HFFc6 (cell line): ENCODE measurements around the gene ACTR1A. TPM values are rescaled to one million over a fixed set of nuclear protein-coding genes. Genes with fewer than 3 reads are reported as not detected.
A peak's percentile ranks its signal among the peaks of the same experiment; 100 is the strongest.

ENCODE experiments used
- DNase-seq: peaks from one replicate; pipeline ENCODE4 v3.0.0-alpha.2; 2018
- H3K27ac Mint-ChIP-seq: 2 replicates; pipeline ENCODE4 v1.8.0; 2020; ENCODE audit warnings: mild to moderate bottlenecking, mixed read lengths
- H3K27me3 Mint-ChIP-seq: 2 replicates; pipeline ENCODE4 v1.8.0; 2021; ENCODE audit warnings: mild to moderate bottlenecking, moderate library complexity, mixed read lengths; ENCODE audit not compliant: insufficient read depth
- H3K36me3 Mint-ChIP-seq: 2 replicates; pipeline ENCODE4 v1.8.0; 2021; ENCODE audit warnings: low read depth, mixed read lengths
- H3K4me1 Mint-ChIP-seq: 2 replicates; pipeline ENCODE4 v1.8.0; 2020; ENCODE audit warnings: low read depth, mixed read lengths
- H3K4me3 Mint-ChIP-seq: 2 replicates; pipeline ENCODE4 v1.8.0; 2020; ENCODE audit warnings: mild to moderate bottlenecking, moderate library complexity, mixed read lengths
- H3K9me3 Mint-ChIP-seq: 2 replicates; pipeline ENCODE4 v1.8.0; 2020; ENCODE audit warnings: mild to moderate bottlenecking, mixed read lengths
- total RNA-seq, 6 experiments: library from RNA; stranded (reverse); fragmentation: NEBNext Ultra II Directional; extraction: Animal tissue kit (Norgen Biotek cat#: 25700); gene quantifications; 2 replicates in 1 of 6; 3 replicates in 5 of 6; pipeline ENCODE4 v1.2.3, GENCODE V29; 2021
- TF ChIP-seq, protein P1 (sequence below): fragments of 200-600 bp; sonication (generic); IDR thresholded peaks from 2 replicates; pipeline ENCODE4 v1.5.0; 2021; ENCODE audit warnings: antibody characterized with exemption, mild to moderate bottlenecking

ACTR1A gene
- total RNA-seq, 6 experiments from 2014 or later, result 125 to 175 (median 152) TPM

DNA sequence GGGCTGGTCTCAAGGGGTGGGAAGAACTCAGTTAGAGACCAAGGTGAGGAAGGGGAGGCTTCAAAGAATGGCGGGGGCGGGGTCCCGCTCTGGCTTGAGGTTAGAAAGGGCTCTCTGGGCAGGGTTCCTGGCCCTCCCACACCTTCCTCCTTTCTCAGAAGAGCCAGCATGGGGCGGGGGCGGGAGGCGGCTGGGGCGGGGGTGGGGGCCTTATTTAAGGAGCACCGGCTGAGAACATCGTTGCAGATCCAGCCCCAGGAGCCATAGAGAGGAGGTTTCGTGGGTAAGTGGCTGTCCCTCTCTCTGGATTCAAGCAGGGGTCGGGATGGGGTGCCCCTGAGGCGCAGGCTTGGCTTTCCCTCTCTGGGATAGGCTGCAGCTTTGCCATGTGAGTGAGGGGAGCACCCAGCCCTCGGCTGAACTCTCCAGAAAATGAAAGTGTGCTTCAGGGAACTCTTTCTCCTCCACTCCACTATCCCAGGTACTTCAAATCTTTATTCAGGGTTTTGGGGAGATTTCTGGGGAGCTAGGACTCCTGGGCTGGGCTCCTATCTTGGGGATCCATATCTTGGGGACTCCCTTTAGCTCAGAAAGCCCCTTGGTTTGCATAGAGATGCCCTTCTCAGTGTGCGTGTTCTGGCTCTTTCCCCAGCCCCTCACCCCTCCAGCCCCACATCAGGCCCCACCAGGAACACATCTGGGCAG is 66.8 kb downstream of the ACTR1A start:
- TF ChIP-seq, protein P1, sequence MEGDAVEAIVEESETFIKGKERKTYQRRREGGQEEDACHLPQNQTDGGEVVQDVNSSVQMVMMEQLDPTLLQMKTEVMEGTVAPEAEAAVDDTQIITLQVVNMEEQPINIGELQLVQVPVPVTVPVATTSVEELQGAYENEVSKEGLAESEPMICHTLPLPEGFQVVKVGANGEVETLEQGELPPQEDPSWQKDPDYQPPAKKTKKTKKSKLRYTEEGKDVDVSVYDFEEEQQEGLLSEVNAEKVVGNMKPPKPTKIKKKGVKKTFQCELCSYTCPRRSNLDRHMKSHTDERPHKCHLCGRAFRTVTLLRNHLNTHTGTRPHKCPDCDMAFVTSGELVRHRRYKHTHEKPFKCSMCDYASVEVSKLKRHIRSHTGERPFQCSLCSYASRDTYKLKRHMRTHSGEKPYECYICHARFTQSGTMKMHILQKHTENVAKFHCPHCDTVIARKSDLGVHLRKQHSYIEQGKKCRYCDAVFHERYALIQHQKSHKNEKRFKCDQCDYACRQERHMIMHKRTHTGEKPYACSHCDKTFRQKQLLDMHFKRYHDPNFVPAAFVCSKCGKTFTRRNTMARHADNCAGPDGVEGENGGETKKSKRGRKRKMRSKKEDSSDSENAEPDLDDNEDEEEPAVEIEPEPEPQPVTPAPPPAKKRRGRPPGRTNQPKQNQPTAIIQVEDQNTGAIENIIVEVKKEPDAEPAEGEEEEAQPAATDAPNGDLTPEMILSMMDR, result no peak
- peaks cover 31% of the 10 kb centered on the region for H3K4me1 Mint-ChIP-seq
- DNase-seq, result no peak
- peaks cover 2% of the 10 kb centered on the region; the same call in 1 of the 2 replicates for H3K27me3 Mint-ChIP-seq
- H3K36me3 Mint-ChIP-seq, result no peaks in the 10 kb centered on the region
- H3K4me3 Mint-ChIP-seq, result peak overlapping the region; percentile 67
- no peaks in the 10 kb centered on the region for H3K9me3 Mint-ChIP-seq
- H3K27ac Mint-ChIP-seq, result no peak overlapping the region

DNA sequence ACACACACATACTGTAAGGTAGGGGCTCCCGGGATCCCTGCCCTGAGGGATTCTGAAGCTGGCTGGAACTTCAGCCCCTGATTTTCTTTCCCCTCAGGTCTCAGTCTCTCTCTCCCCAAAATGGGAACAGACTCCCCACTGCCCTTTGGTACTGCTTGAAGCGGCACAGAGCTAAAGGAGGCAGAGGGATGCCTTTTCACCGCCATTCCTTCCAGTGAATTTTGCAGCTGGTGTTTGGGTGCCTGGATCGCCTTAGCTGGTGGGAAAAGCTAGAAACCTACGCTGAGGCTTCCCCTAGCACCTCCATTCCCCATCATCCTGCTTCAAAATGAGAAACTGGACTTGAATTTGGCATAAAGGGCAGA is 67.4 kb downstream of the ACTR1A start:
- Mint-ChIP-seq H3K4me3 (peak overlapping the region; percentile 67; the same call in 1 of the 2 replicates), H3K27me3 (peaks cover 2% of the 10 kb centered on the region; the same call in 1 of the 2 replicates), H3K27ac (peak overlapping the region; percentile 0; the same call in 1 of the 2 replicates), H3K36me3 (no peaks in the 10 kb centered on the region), H3K4me1 (peaks cover 31% of the 10 kb centered on the region), H3K9me3 (no peaks in the 10 kb centered on the region)
- no peak for DNase-seq
- TF ChIP-seq, protein P1, result no peak

DNA sequence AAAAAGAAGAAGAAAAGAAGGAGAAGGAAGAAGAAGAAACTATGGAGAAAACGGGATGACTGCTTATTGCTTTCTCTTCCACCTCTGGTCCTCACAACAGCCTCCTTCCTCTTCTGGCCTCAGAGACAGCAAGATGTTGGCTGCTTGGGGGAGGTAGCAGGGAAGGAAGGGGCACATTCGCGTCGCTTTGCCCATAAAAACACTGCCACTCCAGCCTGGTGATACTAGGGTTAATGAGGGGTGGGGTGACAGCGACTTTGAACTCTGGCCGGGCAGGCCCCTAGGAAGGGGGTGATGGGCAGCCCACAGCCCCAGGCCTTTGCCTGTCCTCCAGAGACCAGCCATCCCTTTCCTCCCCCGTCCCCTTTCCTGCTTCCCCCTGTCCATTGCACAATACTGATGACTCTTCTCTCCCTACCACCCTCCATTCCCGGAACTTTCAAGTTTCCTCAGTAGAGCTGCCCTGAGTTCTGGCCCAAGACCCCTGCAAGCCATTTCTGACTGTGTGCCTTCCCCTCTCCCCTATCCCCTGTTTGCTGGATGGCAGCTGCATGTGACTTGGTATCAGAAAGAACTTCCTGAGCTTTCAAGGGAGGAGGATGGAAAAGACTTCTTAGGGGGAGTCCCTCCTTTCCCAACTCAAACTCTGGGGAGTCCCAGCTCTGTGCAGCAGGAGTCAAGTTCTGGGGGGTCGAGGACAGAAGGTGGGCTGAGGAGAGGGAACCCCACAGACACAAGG is 67.9 kb downstream of the ACTR1A start:
- H3K4me3 Mint-ChIP-seq, result no peak overlapping the region; the same call in 1 of the 2 replicates
- H3K27me3 Mint-ChIP-seq, result peaks cover 2% of the 10 kb centered on the region; the same call in 1 of the 2 replicates
- H3K36me3 Mint-ChIP-seq, result no peaks in the 10 kb centered on the region
- peak overlapping the region; percentile 0; the same call in 1 of the 2 replicates for H3K27ac Mint-ChIP-seq
- DNase-seq, result no peak
- TF ChIP-seq, protein P1, result no peak
- no peaks in the 10 kb centered on the region for H3K9me3 Mint-ChIP-seq
- peaks cover 31% of the 10 kb centered on the region for H3K4me1 Mint-ChIP-seq

DNA sequence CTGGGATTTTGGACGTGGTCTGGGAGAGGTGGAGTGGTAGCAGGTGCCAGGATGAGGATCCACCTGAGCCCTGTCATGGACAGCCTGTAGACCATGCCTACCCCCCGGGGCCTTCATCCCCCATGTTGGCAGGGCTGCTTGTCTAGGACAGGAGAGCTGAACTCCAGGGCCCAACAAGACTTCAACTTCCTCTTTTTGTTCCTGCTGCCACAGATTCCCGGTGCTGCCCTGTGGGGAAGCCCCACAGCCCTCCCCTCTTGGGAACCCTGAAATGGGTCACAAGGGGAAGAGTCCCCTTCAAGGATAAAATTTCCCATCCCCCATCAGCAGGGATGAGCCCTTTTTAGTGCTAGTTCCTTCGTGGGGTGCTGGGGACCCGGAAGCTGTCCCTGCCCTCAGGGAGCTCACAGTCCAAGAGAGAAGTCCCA is 68.9 kb downstream of the ACTR1A start:
- no peaks in the 10 kb centered on the region for H3K9me3 Mint-ChIP-seq
- no peak overlapping the region for H3K4me3 Mint-ChIP-seq
- no peak for DNase-seq
- peaks cover 31% of the 10 kb centered on the region for H3K4me1 Mint-ChIP-seq
- no peaks in the 10 kb centered on the region for H3K36me3 Mint-ChIP-seq
- H3K27me3 Mint-ChIP-seq, result peaks cover 2% of the 10 kb centered on the region; the same call in 1 of the 2 replicates
- TF ChIP-seq, protein P1, result no peak
- no peak overlapping the region for H3K27ac Mint-ChIP-seq

DNA sequence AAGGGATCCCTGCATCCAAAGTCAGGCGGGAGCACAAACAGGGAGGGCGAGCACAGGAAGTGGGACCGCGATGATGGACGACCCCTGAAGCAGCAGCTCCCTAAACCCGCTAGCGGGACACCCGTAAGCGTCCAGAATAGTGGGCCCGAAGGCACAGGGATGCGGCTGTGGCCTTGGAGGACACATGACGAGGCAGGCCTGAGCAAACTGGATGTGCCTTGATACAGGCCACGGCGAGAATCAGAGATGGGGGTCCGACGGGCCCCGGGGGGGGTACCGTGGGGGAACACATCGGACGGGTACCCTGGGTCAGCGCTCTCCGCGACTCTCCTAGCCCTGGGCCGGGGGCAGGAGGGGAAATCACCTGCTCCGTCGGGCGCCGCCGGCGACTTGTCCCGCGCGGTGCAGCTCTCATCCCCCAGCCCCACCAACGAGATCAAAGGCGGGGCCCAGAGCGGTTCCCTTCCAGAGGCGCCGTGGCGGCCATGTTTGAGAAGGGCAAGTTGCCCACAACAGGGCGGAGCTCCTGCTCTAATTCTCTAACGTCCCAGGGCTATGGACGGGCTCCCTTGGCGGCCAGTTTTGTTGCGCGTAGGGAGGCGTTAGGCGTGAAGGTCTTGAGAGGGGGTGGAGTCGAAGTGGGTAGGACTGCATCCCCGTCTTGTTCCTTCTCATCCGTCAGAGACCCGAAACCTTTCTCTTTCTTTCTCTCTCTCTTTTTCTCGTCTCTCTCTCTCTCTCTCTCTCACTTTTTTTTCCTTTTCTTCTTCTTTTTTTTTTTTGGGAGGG is 70.2 kb downstream of the ACTR1A start, which contains the start of gene CUEDC2:
TSS of gene CUEDC2 (minus strand) at position 413 of the 789 bp plus-strand sequence. CDS start 7,386 bp downstream, outside the sequence.
- Mint-ChIP-seq H3K36me3 (no peaks in the 10 kb centered on the region), H3K4me1 (peaks cover 36% of the 10 kb centered on the region), H3K9me3 (no peaks in the 10 kb centered on the region), H3K27me3 (peaks cover 2% of the 10 kb centered on the region; the same call in 1 of the 2 replicates), H3K4me3 (peak within 1 kb of the TSS; percentile 93), H3K27ac (peak within 1 kb of the TSS; percentile 93)
- peak; percentile 91 for DNase-seq
- TF ChIP-seq, protein P1, result no peak
